GM18907 (cell line): Measurements from ENCODE around the gene TGFBRAP1.
"Not testable (repeated sequence)": the region's sequence is repeated elsewhere in the genome, so short reads cannot be mapped to it uniquely, and the experiment has no call there.

Experiments used
- ATAC-seq: cut with Tn5 transposase; IDR thresholded peaks from one replicate; pipeline ENCODE4 v1.9.1; 2021; ENCODE audit warnings: mild to moderate bottlenecking, moderate library complexity; ENCODE audit not compliant: unreplicated experiment

The TGFBRAP1 gene

DNA sequence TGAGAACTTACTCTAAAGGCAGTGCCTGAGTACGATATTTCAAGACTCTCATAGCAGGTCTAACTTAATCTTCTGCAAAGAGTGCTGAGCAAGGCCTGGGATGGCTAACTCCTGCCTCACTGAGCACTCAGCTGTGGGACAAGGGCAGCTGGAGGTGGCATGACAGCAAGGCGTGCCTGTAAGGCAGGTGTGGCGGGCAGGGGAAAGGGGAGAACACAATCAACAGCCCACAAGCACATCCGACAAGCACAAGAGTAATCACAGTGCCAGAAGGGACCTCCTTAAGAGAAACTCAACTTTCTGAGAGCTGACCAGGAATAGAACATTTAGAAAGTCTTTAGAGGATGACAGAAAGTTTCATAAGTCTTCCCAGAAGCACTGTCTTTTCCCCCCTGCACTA is 46.0 kb downstream of the TGFBRAP1 start:
- no peak for ATAC-seq

DNA sequence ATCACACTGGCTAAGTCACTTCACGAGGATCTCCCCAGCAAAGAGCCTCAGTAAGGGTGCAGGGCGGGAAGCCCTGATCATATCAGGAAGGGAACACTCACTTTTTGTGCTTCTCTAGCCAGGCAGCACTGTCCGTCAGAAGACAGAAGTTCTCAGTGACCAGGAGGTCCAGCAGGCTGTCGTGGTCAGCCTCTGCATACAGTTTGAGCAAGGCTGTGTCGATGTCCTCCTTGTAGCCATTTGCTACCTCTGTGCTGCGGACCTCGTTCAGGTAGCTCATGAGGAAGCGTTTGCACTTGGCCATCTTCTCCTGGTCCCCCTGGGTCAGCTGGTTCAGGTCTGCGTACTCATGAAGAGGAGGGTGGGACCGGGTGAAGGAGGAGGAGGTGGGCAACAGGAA is 49.3 kb downstream of the TGFBRAP1 start:
- no peak for ATAC-seq

DNA sequence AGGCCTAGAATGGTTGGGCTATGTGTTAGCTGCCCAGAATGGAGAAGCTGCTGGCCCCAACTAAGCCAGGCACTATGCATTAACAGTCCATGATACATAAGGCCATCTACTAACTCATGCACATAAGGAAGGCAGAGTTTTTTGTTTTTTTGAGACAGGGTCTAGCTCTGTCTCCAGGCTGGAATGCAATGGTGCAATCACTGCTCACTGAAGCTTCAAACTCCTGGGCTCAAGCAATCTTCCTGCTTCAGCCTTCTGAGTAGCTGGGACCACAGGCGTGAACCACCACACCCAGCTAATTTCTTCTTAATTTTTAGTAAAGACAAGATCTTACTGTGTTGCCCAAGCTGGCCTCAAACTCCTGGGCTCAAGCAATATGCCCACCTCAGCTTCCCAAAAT is 50.4 kb downstream of the TGFBRAP1 start:
- ATAC-seq, result no peak

DNA sequence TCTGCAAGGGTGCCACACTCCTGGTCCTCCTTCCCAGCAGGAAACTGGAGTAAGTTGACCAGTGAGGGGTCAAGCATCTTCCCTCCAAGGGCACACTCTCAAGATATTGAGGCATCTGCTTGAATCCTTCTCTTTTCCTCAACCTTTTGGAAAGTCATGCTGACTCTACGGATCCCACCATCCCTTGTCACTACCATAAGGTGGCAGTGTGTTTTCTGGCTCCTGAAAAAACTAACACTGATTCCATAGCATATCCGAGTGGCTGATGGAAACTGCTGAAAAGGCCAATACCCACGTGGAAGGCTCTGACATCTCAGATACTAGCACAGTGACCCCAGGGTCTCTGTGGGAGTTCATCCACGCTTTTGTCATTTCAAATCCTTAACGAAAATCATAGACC is 50.9 kb downstream of the TGFBRAP1 start:
- ATAC-seq, result no peak

DNA sequence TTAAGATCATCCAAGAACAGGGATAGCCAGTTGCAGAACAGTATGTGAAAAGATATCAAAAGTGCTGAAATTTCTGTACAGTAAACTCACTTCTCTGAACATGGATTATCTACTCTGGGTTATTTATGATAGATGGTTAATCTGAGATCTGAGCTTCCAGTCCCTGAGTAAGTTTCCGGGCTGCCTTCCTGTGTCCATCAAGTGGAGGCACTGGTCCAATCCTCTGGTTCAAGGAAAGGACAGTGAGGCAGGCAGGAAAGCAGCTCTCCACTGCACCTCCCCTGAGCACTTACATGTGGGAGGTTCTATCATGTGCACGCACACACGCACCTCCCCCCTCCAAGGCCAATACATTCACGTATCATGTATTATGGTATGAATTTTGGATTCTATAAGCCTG is 55.5 kb downstream of the TGFBRAP1 start:
- ATAC-seq, result no peak

DNA sequence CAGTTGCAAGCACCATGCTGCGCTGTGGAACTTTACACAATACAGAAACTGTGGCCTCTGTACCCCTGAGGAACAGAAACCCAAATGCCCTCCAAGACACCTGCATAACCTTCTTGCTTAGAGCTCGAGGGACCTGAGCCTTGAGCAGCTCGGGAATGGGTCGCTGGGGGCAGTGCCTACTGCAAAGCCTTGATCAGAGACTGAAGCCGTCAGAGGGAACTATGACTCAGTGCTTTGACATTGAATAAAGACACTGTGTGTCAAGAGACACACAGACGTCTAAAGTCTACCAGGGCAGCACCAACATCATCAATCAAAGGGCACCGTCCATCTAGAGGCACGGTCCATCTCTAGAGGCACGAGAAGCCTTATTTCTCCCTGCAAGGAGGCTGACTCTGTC is 57.4 kb downstream of the TGFBRAP1 start:
- no peak for ATAC-seq

DNA sequence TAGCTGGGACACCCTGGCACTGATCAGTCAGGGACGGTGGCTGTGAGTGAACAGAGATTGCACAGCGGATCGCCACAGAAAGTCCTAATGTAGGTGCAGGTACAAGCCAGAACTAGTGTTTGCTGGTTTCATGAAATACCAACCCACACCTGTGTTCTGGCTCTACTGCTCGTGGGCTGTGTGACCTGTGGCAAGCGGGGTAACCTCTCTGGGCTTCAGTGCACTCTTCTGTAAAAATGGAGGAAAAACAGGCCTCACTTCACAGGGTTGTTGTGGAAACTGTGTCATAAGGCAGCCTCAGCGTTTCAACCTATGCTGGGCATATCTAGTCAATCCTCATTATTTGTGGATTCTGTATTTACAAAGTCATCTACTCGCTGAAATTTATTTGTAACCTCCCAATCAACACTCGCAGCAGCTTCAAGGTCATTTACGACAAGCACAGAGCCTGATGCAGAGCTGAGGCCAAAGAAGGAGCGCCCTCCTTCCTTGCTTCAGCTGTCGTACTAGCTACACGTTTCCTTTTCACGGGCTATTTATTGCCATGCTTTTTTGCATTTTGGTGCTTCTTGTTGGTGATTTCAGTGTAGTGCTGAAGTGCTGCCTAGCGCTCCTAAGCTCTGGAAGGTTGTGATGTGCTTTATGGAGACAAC is 58.0 kb downstream of the TGFBRAP1 start:
- ATAC-seq, result no peak

DNA sequence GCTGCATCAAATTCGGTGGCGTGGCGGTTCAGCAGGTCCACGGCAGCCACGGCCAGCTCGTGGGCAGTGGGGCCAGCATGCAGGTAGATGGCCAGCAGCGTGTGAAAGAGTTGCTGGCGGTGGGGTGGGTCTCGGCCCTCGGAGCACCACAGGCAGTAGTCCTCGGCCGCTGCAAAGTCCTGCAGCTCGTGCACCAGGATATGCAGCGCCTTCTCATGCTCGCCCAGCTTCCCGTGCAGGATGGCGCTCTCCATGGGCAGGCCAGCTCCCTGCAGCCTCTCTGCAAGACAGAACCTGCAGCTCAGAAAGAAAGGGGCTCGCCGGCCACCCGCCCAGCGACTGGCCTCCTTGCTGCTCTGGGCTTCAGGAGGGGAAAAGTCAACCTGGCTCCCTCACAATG is 60.1 kb downstream of the TGFBRAP1 start:
- ATAC-seq, result no peak

DNA sequence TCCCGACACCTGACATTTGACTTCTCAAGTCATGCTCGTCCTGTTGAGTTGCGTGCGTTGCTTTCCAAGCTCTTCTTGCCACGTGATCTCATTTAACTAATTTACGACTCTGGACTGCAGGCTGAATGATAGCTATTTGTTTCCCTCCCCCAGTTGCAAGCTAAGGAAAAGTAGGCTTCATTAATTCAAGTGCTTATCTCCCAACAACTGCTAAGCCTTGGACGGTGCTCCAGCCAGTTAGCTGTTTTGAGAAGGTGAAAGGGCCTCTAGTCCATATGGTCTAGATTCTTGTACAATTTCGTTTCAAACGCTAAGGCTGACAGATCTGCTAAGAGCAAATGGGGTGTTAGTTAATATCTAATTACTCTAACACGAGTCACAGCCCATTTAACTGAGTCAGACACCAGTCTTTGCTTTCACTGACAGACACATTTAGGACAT is 66.9 kb downstream of the TGFBRAP1 start:
- no peak for ATAC-seq

DNA sequence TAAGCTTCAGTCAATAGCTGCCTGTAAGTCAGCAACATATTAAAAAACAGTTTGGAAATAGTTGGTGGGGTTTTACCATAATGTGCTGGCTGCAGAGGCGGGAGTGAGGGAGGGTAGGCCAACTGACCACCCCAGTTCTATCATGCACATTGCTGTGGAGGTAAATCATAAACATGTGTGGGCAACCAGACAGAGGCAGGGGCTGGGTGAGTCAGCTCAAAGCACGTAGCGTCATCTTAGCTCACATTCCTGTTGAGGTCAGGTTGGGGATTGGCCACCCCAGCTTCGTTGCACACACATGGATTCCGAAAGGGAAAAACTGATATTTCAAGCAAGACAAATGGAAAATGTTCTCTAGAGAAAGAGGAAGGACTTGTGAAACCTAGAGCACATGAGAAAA is 68.5 kb downstream of the TGFBRAP1 start:
- ATAC-seq, result no peak

DNA sequence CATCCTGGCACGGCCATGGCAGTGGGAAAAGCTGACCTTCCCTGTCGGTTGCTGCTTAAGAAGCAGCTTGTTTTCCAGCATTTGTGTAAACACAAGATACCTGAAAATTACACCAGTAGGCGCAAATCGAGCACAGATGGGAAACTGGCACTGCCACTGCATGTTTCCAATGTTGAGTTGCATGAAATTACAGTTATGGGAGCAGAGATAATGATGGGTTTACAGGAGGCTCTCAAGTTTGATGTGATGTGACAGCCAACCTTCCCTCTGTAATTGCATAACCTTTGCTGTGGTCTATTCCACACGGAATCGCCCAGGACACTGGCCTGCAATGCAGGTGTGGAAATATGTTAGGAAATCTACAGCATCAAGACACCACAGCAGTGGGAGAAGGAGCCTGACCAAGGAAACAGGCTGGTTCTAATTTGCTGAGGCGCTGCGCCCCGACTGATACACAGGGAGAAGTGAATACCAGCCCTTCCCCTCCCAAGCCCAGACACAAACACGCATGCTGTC is 70.6 kb downstream of the TGFBRAP1 start:
- no peak for ATAC-seq

DNA sequence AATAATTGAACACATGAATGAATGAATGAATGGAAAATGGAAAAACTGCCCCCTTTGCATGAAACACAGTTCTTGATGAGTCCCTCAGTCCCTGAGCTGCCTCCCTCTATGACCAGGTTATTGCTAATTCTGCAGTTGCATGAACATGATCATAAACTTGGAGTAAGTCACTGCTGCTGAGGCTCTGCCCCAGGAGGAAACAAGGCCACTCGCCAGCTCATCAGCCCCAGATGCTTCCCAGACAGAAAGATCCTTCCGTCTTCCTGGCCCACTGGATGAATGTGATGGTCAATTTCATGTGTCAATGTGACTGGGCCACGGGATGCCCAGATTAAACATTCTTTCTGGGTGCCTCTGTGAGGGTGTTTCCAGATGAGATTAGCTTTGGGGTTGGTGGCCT is 71.6 kb downstream of the TGFBRAP1 start:
- no peak for ATAC-seq

DNA sequence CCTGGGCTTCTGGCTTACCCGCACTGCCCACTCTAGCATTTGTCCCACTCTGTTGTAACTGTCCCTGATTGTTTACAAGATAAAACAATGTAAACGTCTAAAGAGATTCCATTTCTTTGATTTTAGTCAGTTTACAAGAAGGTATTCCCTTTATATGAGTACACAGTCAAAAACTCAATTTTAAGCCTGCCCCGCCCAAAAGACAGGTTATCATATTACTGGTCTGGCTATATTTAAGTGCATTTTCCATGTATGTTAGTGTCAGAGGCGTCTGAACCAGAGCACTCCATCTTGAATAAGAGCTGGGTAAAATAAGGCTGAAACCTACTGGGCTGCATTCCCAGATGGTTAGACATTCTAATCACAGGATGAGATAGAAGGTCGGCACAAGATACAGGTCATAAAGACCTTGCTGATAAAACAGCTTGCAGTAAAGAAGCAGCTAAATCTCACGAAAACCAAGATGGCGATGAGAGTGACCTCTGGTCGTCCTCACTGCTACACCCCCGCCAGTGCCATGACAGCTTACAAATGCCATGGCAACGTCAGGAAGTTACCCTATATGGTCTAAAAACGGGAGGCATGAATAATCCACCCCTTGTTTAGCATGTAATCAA is 73.0 kb downstream of the TGFBRAP1 start:
- no peak for ATAC-seq

DNA sequence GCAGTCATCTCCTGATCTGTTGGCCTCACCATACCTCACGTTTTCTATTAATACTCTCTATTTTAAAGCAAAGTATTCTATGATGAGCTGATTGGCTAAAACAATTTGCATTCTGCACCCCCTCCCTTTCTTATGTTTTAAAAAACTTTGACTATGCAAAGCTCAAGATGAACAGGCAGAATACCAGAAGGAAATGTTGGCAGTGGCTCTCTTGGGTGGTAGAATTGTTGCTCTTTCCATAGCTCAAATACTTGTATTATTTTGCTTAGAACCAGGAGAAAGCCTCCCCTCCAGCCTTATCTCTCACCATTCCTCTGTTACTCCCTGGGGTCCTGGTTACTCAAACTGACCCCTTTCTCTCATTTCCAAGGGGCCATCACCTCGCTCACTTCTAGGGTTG is 73.6 kb downstream of the TGFBRAP1 start:
- no peak for ATAC-seq

DNA sequence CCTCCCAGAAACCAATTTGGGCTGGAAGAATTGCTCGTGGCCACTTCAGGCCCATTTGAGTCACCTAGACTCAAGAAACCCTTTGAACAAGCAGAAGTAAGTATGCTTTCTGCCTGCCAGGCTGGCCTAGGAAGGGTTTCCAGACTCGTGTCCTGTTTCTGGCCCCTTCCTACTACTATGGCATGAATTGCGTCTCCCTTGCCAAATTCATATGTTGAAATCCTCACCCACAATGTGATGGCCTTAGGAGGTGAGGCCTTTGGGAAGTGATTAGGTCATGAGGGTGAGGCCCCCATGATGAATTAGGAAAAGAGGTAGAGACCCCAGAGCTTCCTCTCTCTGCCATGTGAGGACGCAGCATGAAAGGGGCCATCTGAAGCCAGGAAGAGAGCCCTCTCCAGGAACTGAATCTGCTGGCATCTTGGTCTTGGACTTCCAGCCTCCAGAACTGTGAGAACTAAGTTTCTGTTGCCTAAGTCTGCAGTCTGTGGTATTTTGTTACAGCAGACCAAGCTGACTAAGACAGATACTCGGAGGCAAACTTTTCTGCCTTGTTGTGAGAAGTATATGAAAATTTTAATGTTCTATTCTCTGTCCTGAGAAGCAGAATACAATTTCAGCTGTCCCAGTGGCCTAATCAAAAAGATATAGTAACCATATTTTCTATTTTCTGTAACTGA is 74.9 kb downstream of the TGFBRAP1 start:
- no peak for ATAC-seq

DNA sequence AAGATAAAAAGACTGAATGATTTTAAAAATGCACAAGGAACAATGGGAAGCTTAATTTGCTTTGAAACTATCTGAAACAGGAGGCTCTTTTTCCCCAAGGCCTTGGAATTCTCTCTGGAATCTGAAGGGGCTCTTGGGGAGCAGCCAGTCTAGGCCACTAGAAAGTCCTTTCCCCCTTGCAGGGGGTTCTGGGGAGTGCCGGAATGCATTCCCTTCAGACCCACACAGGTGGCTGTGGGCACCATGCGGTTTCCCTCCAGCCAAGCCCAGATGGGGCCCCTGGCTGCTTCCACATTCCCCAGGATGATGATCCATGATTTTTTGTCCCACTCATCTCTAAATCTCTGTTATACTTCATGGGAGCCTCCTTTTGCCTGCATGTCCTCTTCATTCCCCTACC is 77.3 kb downstream of the TGFBRAP1 start:
- no peak for ATAC-seq

DNA sequence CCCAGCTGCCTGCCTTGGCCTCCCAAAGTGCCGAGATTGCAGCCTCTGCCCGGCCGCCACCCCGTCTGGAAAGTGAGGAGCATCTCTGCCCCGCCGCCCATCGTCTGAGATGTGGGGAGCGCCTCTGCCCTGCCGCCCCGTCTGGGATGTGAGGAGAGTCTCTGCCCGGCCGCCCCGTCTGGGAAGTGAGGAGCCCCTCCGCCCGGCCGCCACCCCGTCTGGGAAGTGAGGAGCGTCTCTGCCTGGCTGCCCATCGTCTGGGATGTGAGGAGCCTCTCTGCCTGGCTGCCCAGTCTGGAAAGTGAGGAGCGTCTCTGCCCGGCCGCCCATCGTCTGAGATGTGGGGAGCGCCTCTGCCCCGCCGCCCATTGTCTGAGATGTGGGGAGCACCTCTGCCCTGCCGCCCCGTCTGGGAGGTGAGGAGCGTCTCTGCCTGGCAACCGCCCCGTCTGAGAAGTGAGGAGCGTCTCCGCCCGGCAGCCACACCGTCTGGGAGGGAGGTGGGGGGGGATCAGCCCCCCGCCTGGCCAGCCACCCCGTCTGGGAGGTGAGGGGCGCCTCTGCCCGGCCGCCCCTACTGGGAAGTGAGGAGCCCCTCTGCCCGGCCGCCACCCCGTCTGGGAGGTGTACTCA is 78.4 kb downstream of the TGFBRAP1 start:
- not testable (repeated sequence) for ATAC-seq

DNA sequence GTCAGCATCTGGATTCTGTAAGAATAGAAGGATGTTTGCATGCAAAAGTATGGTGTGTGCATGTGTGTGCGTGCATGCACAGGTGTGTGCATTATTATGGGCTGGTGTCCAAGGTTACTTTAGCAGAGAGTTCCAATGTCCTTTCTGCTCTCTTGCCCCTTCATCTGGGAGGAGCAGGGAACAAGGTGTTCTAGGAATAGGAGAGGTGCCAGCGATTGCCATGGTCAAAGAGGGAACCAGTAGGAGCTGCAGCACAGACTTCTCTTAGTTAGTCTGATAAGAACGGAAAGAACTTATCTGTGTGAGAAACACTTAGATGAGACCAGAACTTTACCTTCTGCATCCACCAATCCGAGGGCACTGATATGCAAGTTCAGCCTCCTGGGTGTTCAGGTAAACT is 79.6 kb downstream of the TGFBRAP1 start:
- no peak for ATAC-seq

DNA sequence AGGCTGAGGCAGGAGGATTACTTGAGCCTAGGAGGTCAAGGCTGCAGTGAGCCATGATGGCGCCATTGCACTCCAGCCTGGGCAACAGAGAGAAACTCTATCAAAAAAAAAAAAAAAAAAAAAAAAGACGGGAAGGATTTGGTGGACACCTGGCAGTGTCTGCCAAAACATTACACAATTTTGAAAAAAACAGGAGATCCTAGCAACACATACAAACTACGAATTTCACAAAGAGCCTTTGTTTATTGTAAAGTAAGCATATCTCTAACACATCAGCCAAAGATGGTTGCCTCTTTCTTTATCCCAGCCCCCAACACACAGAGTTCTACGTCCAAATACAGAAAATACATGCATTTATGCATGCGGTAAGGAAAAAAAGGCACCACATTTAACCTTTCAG is 80.4 kb downstream of the TGFBRAP1 start:
- no peak for ATAC-seq

DNA sequence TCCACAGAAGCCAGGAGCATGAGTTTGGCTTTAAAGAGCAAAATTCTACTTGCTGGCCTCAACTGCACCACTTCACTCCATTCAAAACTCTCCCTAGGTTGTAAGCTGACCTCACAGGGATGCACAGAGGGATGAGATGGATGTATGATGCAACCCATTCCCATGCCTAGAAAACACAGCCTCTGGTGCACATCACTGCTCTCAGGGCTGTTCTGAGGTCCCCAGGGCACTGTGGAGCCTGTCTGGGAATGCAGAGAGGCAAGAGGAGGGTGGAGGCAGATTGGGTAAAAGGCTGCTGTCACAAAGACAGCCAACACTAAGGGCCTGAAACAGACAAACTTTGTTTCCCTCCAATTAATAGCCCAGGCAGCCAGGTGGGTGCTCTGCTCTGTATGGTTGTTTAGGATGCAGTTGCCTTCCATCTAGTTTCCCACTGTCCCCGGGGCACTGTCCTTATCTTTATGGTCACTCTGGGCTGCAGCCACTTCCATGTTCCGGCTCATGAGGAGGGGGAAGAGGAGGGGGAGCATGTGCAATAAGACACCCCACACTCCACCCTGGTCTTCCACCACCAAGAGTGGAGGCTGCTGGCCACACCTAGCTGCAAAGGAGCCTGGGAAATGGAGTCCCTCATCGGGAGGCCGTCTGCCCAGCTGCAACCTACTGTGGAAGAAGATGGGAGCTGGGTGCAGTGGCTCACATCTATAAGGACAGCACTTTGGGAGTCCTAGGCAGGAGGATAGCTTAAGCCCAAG is 81.0 kb downstream of the TGFBRAP1 start:
- no peak for ATAC-seq

DNA sequence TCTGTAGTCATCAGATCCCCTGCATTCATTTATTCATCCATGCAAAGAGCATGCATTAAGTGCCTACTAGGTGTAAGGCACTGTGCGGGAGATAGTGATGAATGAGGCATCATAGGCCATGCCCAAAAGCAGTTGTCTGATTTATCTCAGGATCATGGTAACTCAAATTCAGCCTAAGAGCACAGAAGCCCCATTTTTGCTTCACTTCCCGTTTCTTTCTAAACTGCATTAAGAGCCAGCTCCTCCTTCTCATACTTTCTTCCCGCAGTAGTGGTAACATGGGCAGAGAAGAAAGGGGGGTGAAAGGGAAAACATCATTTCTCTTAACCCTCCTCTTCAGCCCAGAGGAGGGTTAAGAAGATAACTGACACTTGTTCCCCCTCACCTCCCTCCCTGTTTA is 85.1 kb downstream of the TGFBRAP1 start:
- ATAC-seq, result no peak
